HTERT RPE-1 (cell line): ENCODE results near the gene C10orf71.

Experiments
- in situ Hi-C: fragments of 300-500 bp; cut with MboI; formaldehyde crosslinking; loops from 4 replicates; pipeline ENCODE4 v1.14.3; 2020; ENCODE audit warnings: low sequenced_read_pairs

C10orf71 gene

DNA sequence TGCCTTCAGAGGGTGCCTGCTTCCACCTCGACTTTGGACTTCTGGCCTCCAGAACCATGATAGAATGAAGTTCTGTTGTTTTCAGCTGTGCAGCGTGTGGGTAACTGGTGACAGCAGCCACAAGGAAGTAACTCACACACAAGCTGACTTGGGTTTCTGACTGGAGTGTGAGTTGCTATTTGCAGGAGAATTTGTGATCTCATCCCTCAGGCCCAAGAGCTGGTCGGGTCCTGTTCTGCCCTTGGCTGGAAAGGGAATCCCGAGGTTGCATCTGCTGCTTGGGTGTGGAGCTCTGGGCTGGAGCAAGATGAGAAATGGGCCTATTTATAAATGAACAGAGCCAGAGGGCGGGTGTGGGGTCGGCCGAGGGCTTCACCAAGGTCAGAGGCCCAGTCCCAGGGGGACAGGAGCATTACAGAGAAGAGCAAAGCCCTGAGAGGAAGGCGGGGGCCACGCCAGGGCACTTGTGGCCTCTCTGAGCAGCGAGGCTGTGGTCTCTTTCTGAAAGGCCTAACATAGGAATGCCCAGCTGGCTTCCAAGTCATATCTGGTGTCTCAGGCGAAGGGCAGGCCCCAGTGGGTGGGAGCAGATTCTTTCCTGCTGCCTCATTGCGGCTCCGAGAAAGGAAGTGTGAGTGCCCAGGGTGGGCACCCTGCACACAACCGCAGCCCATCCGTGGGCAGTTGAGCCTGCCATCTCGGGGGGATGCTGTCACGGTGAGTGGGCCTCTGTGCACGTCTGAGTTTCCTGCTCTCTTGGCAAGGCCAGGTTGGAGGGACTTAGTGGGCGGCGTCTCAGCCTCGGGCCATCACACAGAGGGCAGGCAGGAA lies 26.5 kb upstream of the C10orf71 start:
- in situ Hi-C loops: no loop called here

DNA sequence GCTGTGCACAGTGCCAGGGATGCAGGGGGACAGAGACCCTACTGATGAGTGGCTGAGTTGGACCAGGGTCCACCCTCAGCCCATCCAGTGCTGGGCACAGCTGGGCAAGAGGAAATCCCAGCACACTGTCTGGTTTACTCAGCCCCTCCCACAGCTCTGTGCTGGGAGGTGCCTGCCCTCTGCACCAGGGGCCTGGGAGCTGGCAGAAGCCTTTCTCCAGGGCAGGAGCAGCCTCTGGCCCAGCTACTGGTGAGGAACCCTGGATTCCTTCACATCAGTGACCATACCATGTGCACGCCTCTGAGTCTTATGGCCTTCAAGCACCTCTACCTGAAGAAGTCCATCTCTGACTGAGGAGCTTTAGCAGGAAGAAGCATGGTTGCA lies 25.9 kb upstream of the C10orf71 start:
- in situ Hi-C loops: no loop called here

DNA sequence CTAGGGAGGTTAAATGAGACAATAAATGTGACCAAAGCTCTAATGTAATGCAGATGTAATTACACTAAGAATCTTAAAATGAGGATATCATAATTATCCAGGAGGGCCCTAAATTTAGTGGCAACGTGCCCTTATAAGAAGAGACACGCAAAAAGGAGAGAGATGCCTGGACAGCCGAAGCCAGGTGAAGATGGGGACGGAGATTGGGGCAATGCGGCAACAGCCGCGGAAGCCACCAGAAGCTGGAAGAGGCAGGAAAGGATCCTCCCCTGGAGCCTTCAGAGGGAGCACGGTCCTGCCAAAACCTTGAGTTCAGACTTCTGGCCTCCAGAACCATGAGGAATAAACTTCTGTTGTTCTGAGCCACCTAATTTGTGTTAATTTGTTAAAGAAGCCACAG lies 25.3 kb upstream of the C10orf71 start:
- in situ Hi-C loops: no loop called here

DNA sequence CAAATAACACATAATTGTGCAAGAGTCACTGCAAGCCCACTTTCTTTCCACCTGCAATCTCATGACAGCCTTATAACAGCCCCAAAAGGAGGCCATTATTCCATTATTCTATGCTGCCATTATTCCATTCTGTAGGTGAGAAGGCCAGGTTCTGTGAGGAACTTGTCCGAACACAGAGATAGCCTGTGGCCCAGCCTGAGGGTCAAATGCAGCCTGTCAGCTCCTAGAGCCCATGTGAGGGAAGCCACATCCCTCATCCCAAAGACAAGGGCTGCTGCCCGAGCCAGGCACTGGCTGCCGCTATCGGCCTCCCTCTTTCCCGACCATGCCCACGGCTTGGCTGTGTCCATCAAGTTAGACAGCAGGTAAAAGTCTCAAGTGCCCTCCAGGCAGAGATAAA lies 24.1 kb upstream of the C10orf71 start:
- in situ Hi-C loops: no loop called here

DNA sequence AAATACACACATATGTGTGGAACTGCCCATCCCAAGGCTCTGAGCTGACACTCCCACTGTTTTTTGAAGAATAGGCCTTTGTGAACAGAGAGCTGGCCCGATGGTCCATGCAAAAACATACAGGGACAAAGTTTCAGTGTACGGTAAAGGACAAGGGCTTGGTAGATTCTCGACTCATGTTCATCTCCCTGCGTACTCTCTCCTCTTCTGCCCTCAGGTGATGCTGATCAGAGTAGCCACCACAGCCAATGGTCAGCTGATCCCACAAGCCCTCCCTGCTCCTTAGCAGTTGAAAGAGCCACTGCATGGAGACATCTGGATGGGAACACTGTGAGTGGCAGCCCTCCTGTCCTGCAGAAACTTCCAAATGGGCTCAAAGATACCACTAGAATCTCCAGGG lies 23.1 kb upstream of the C10orf71 start:
- in situ Hi-C loops: no loop called here

DNA sequence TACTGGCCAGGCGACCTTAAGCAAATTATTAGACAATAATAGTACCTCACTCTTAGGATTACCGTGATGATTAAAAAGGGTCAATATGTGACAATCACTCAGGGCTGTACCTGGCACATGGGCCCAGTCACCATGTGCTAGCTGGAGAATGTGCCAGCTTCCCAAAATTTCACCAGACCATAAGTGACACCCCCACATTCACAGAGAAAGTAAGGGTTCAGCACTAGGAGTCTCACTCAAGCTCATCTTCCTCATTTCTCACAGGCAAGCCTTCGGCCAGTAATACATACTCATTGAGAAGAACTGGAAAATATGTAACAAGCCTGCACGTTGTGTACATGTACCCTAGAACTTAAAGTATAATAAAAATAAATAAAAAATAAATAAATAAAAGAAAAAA lies 22.4 kb upstream of the C10orf71 start:
- in situ Hi-C loops: no loop called here

DNA sequence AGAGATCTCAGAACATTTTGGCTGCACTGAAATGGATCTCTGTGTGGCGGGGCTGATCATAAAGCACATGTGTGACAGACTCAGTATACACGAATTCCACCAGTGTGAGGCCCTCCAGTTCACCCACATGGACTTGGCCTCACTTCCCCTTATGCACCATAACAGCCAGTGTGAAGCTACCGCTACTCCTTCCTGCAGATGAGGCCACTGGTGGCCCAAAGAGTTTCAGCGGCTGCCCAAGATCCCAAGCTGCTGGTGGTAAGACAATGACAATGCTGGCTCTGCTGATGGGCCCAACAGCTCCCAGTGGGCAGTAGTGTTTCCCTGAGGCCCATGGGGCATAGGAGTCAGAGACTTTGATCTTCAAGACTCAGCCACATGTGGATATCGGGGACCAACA lies 21.0 kb upstream of the C10orf71 start:
- in situ Hi-C loops: no loop called here

DNA sequence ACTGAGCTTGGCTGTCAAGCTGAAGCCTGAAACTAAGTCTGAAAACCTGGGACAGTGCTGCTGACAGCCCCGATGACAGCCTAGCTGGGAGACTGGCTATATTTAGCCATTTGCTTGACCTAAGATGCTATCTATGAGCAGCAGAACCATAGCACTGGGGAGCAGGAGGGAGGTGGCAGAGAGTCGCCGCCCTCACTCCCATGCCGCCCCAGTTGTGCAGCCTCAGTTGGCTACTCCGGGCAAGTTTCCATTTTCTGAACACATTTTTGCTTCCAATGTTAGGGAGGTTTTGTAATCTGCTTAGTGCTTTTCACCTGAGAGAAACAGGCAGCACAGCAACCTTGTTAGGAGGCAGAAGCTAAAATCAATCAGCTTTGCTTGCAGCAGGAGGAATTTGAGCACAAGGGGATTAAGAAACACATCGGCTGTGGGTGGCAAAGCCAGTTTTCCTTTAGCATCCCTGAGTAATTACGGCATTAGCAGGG lies 20.4 kb upstream of the C10orf71 start:
- in situ Hi-C loops: no loop called here

DNA sequence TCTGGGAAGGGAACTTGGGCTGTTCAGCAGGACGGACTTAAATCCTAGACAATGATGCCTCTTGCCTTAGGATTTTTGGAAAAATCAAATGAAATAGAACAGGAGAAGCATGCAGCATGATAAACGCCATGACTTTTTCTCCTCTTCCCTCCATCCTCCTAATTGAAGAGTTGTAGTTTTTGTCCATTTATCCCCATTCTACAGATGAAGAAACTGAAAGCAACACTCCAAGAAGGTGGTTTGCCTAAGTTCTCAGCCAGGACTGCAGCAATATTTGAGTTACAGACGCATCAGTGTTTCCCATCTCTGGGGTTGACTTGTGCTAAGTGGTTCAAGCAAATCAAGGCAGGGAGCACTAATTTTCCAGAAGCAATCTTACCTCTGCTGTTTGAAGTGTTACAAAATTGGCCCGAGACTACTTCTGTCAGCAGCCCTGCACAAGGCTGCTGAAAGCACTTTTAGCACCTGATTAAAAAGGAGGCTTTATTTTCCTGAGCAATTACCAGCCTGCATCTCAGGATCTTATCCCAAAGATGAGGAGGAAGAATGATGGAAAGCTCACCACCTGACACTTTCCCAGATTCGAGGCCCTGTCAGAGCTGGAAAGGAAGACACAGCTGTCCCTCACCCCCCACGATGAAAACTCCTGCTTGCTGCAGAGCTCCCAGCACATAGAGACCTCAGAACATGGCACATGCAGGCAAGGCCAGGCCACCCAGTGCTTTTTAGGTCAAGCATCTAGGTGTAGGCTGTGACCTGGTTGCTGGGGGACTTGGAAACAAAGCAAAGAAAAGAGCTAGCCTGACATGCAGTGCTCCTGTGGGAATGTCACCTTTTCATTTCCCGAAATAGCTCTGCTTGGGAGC lies 19.7 kb upstream of the C10orf71 start:
- in situ Hi-C loops: no loop called here

DNA sequence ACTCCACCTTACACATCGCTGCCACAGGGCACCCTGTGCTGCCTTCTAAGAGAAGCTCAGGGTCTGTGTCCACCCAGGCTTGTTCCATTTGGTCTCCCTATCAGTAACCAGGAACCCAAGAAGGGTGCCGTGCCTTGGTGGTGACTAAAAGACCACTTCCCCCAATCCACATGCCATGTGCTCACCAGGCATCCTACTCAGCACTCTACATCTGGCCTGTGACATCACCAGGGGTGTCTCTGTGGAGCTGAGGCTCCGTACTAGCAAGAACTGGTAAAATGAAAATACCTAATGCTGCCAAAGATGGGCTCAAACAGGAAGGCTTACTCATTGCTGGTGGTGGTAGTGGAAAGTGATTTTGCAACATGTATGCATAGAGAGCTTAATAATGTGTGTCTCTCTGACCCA lies 19.0 kb upstream of the C10orf71 start:
- in situ Hi-C loops: no loop called here

DNA sequence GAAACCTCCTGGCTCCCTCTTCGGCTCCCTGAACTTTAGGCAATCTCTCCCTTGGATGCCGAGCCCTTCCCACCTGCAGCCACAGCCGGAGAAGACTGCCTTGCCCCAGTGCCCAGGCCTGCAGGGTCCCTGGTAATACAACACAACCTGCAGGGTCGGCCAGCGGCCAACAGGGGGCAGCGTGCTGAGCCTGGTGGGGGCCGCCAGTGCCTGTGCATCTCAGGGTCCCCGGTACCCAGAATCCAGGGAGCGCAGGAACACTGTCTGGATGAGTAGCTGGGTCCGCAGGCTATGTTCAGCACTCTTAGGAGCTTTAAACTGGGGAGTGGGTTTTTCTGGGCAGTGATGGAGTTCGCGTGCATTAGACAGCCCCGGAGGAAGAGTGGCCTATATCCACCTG lies 17.5 kb upstream of the C10orf71 start:
- in situ Hi-C loops: no loop called here

DNA sequence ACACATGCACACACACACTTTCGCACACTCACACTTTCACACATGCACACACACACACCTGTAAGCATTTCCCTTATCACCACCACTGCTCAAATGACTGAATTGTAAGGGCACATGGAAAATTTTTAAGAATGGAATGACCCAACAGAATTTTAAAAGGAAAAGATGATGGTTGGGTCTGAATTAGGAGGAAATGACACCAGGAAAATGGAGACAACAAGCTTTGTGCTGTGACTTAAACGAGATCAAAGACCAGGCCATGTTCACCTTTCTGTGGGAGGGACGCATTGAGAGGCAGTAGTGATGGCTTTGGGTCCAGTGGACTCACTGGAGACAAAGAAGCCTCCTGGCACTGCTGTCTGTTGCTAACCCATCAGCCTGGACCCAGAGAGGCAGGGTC lies 16.7 kb upstream of the C10orf71 start:
- in situ Hi-C loops: no loop called here

DNA sequence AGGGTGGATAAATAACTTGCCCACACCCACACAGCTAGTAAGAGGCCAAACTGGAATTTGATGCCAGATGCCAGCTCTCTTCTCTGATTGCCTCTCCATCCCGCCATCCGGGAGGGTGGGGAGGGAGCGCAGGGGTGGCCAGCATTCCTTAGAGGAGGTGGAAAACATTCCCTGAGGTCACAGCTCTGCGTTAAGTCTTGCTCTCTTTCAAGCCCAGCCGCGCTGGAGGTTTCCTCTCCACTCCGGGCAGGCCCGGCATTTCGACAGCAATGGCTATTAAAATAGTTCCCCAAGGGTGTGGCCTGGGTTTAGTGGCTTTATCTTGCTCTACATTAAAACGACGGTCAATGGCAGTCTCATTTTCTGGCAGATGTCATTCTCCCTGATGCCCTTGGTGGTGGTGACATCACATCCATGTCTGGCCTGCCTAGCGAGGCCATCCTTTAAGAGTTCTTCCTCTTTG lies 16.1 kb upstream of the C10orf71 start:
- in situ Hi-C loops: no loop called here

DNA sequence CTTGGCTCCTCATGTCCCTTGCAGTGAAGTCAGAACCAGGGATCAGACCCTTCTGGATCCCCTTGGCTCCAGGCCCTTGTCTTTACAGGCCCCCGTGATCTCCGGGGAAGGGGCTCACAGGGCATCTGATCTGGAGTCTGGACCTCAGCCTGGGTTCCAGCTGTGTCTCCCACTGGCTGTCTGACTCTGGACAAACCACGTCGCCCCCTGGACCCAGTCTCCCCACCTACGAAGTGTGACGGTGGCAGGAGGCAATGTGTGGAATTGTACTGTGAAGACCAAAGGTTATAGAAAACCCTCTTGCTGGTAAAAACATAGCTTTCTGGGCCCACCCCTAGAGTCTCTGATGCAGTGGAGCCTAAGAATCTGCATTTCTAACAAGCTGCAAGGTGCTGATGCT lies 15.5 kb upstream of the C10orf71 start:
- in situ Hi-C loops: no loop called here

DNA sequence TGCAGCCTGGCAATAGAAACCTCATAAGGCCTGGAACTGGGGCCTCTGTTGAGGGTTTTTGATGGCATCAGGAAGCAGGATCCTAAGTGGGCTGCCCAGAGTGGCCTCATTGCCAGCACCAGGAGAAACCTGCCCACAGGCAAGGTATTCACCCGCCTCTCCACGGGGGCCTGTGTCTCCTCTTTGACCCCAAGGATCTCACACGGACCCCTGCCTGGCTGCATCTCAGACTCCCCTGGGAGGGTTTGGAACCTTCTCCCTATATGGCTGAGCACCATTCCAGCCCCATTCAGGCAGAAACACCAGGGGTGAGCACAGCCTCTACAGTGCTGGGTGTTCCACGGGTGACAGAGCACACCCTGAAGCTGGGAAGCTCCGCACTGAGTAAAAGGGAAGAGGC lies 14.6 kb upstream of the C10orf71 start:
- in situ Hi-C loops: no loop called here

DNA sequence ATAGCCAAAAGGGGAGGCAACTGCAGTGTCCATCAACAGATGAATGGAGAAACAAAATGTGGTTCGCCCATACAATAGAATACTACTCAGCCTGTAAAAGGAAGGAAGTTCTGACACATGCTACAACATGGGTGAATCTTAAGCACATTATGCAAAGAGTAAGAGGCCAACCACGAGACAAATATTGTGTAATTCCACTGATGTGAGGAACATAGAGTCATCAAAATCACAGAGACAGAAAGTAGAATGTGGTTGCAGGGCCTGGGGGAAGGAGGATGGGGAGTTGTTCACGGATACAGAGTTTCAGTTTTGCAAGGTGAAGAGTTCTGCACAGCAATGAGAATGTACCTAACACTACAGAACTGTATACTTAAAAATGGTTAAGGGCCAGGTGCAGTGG lies 13.7 kb upstream of the C10orf71 start:
- in situ Hi-C loops: no loop called here

DNA sequence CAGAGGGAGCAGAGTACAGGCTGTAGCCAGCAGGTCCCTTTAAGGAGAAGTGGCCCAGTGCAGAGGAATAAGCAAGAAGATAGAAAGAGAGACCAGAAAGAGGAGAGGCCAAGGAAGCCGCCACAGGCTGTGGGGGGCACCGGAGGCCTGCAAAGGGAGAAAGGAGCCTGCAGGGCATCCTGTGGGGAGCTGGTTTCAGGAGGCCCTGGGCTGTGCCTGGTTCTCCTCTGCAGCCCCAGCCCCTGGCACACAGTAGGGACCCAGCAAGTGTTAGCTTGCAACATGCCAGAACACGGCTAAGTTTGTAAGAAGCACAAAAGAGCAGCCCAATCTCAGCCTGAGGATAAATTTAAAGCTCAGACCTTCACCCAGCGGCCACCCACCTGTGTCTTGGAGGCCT lies 12.3 kb upstream of the C10orf71 start:
- in situ Hi-C loops: no loop called here

DNA sequence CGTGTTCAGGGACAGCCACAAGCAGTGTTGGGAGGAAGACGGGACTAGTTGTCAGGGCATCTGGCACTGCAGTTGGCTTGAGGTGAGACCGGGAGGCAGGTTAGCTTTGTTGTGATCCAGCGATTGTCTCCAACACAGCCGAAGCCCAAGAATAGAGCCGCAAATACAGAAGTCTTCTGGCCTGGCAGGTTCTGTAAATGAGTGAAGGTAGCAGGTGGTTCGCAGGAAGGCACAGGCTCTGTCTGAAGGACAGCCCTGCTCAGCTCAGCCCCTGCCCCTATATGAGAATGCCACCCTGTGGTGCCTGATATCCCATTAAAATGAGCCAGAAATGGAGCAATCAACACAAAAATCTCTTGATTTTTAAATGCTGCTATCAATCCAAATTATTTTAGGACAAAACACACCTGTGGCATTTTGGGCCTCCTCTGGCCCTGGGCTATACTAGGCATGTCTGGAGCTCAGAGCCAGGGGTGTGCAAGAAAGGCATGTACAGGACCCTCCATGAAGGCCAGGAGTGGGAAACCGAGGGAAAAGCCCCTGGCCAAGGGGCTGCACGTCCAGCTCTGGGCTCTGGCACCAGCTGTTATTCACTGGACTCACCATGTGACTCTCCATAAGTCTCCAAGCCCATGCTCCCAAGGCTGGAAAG lies 11.2 kb upstream of the C10orf71 start:
- in situ Hi-C loops: no loop called here

DNA sequence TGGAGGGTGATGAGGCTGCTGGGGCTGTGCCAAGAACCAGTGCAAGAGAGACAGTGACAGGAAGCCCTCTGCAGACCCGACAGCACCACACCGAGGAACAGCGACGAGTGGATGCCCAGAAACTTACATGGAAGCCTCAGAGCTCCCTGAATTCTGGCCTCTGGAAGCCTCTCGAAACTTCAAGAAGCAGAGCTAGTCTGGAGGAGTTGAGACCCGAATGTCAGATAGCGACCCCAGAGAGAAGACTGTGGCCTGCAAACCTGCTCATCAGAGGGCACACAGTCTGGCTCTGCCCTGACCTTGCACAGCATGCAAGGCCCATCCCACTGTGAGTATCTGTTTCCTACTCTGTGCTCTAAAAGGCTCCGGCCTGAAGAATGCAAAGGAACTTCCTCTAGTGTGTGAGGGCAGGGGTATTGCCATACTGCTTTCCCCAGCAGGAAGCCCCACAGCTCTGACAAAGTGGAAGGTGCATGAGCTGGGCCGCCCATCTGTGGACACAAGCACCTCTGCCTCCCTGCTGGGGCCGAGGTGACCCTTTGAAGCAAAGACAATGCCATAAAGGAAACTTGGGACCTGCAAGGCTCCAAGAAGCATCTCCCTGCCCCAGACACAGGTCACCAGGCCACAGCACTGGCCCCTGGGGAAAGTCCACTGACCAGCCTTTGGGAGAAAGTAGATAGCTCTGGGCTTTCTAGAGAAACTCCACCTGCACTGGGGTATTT lies 10.5 kb upstream of the C10orf71 start:
- in situ Hi-C loops: no loop called here

DNA sequence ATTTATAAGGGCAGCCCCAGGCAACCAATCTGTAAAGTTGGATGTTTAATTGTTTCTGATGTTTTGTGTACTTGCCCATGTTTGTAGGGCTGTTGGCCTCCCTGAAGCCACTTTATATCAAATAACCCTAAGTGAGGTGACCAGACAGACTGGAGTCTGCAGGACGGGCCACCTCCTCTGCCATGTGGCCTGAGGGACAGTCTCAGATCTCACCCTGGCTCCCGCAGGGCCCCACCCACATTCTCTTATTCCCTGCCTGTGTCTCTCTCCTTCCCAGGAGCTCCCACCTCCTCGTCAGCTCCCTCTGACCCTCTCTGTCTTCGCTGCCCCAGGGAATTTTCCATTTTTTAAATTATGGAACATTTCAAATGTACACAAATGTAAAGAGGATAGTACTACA lies 9.5 kb upstream of the C10orf71 start:
- in situ Hi-C loops: no loop called here

DNA sequence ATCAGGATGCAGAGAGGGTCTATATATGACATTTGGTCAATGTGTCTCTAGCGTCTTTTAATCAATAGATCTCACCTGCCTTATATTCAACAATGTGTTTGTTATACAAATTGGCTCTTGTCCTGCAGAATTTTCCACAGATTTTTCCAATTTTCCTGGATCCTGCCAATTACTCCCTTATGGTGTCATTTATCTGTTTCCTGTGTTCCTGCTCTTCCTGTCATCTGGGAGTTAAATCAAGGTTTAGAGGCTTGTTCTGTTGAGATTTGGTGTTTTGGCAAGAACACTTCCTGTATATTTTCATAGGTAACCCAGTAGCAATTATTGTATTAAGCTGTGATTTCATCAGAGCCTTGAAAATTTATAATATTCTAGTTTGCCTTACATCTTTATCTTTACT lies 8.8 kb upstream of the C10orf71 start:
- in situ Hi-C loops: no loop called here
